Astrocyte (in vitro differentiated cells and primary cell): Measurements from ENCODE around the gene IL4I1. TPM values are rescaled to one million over a fixed set of nuclear protein-coding genes. Genes with fewer than 3 reads are reported as not detected.

Experiments
- DNase-seq: peaks from one replicate; pipeline ENCODE4 v3.0.0-alpha.2; 2010; ENCODE audit warnings: low read depth
- FAIRE-seq: peaks from 2 replicates; lab custom pipeline; 2011; peaks lifted over from hg19 to GRCh38; lab: Jason Lieb, UNC
- H2AFZ ChIP-seq: 2 replicates; pipeline ENCODE4 v1.6.0; 2012; ENCODE audit warnings: low read depth, low read length, inconsistent platforms
- H3K27ac ChIP-seq: 2 replicates; pipeline ENCODE4 v1.5.1; 2011; ENCODE audit warnings: low read depth, low read length, inconsistent platforms
- H3K27me3 ChIP-seq: 2 replicates; pipeline ENCODE4 v1.6.0; 2011; ENCODE audit warnings: low read length, inconsistent platforms; ENCODE audit not compliant: insufficient read depth
- H3K36me3 ChIP-seq: 2 replicates; pipeline ENCODE4 v1.5.1; 2011; ENCODE audit warnings: low read length, inconsistent platforms; ENCODE audit not compliant: insufficient read depth
- H3K4me1 ChIP-seq: 2 replicates; pipeline ENCODE4 v1.5.1; 2011; ENCODE audit warnings: low read length, inconsistent platforms; ENCODE audit not compliant: insufficient read depth
- H3K4me2 ChIP-seq: 2 replicates; pipeline ENCODE4 v1.6.0; 2012; ENCODE audit warnings: low read length, inconsistent platforms
- H3K4me3 ChIP-seq: 2 replicates; pipeline ENCODE4 v1.5.1; 2011; ENCODE audit warnings: low read depth, mild to moderate bottlenecking, low read length, inconsistent platforms; ENCODE audit not compliant: insufficient read depth
- H3K79me2 ChIP-seq: 2 replicates; pipeline ENCODE4 v1.6.0; 2012; ENCODE audit warnings: mild to moderate bottlenecking, low read length, inconsistent platforms; ENCODE audit not compliant: insufficient read depth
- H3K9ac ChIP-seq: 2 replicates; pipeline ENCODE4 v1.6.0; 2012; ENCODE audit warnings: mild to moderate bottlenecking, low read length, inconsistent platforms
- H3K9me3 ChIP-seq: 2 replicates; pipeline ENCODE4 v1.5.1; 2012; ENCODE audit warnings: low read depth, mild to moderate bottlenecking, low read length, inconsistent platforms; ENCODE audit not compliant: insufficient read depth
- H4K20me1 ChIP-seq: 2 replicates; pipeline ENCODE4 v1.6.0; 2012; ENCODE audit warnings: low read length, inconsistent platforms; ENCODE audit not compliant: insufficient read depth
- H3K27ac Mint-ChIP-seq: one replicate; pipeline ENCODE4 v1.8.0; 2021; ENCODE audit warnings: mild to moderate bottlenecking, mixed read lengths; ENCODE audit not compliant: unreplicated experiment
- H3K27me3 Mint-ChIP-seq: one replicate; pipeline ENCODE4 v1.8.0; 2021; ENCODE audit warnings: low read depth, mixed read lengths; ENCODE audit not compliant: unreplicated experiment
- H3K36me3 Mint-ChIP-seq: one replicate; pipeline ENCODE4 v1.8.0; 2021; ENCODE audit warnings: low read depth, mixed read lengths; ENCODE audit not compliant: unreplicated experiment
- H3K4me1 Mint-ChIP-seq: one replicate; pipeline ENCODE4 v1.8.0; 2021; ENCODE audit warnings: low read depth, mixed read lengths; ENCODE audit not compliant: unreplicated experiment
- H3K4me3 Mint-ChIP-seq: one replicate; pipeline ENCODE4 v1.8.0; 2021; ENCODE audit warnings: mild to moderate bottlenecking, moderate library complexity, mixed read lengths; ENCODE audit not compliant: unreplicated experiment
- H3K9me3 Mint-ChIP-seq: one replicate; pipeline ENCODE4 v1.8.0; 2021; ENCODE audit warnings: mild to moderate bottlenecking, mixed read lengths; ENCODE audit not compliant: unreplicated experiment
- EZH2 ChIP-seq: IDR thresholded peaks from 2 replicates; pipeline ENCODE4 v1.6.1; 2012; ENCODE audit warnings: mild to moderate bottlenecking, low read length, inconsistent platforms; ENCODE audit not compliant: insufficient read depth
- total RNA-seq: library from RNA; stranded (reverse); gene quantifications from 2 replicates; pipeline ENCODE4 v1.2.1, GENCODE V29; 2021
- TF ChIP-seq, protein P1 (sequence below): IDR thresholded peaks from 2 replicates; pipeline ENCODE4 v1.5.1; 2011; ENCODE audit warnings: low read depth, mild to moderate bottlenecking, inconsistent platforms, low read length, moderate library complexity; ENCODE audit not compliant: insufficient read depth

IL4I1 gene
- total RNA-seq, 1 donor from 2014 or later: 0.27 TPM

DNA sequence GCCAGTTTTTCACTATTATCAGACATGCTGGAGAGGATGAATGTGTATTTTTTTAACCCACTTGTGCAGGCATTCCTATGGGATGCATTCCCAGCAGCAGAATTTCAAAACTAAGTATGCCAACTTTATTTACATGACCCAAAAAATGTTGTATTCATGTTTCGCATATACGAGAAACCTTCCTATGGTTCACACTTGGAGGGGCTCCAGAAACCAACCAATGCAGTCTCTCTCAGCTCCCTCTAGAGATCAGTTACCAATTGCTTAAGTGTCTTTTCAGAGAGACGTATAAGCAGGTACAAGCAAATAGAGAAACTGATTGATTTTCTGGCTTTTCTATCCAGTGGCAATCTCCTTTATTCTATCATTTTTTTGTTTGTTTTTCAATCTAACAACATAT is 51.3 kb downstream of the IL4I1 start:
- no peaks in the 10 kb centered on the region for H3K9me3 ChIP-seq
- peaks cover 10% of the 10 kb centered on the region for H3K9me3 Mint-ChIP-seq
- H4K20me1 ChIP-seq: peaks cover 16% of the 10 kb centered on the region
- peaks cover 18% of the 10 kb centered on the region for H3K4me1 Mint-ChIP-seq
- no peak for DNase-seq
- peaks cover 19% of the 10 kb centered on the region for H3K36me3 Mint-ChIP-seq
- no peak overlapping the region for H2AFZ ChIP-seq
- no peak for FAIRE-seq
- H3K27ac Mint-ChIP-seq: no peak overlapping the region
- no peaks in the 10 kb centered on the region for H3K36me3 ChIP-seq
- peaks cover 9% of the 10 kb centered on the region for H3K79me2 ChIP-seq
- no peaks in the 10 kb centered on the region for H3K27me3 Mint-ChIP-seq
- no peak for TF ChIP-seq EZH2
- TF ChIP-seq, protein P1, sequence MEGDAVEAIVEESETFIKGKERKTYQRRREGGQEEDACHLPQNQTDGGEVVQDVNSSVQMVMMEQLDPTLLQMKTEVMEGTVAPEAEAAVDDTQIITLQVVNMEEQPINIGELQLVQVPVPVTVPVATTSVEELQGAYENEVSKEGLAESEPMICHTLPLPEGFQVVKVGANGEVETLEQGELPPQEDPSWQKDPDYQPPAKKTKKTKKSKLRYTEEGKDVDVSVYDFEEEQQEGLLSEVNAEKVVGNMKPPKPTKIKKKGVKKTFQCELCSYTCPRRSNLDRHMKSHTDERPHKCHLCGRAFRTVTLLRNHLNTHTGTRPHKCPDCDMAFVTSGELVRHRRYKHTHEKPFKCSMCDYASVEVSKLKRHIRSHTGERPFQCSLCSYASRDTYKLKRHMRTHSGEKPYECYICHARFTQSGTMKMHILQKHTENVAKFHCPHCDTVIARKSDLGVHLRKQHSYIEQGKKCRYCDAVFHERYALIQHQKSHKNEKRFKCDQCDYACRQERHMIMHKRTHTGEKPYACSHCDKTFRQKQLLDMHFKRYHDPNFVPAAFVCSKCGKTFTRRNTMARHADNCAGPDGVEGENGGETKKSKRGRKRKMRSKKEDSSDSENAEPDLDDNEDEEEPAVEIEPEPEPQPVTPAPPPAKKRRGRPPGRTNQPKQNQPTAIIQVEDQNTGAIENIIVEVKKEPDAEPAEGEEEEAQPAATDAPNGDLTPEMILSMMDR: no peak
- peaks cover 11% of the 10 kb centered on the region for H3K4me1 ChIP-seq
- no peak overlapping the region for H3K4me2 ChIP-seq
- H3K4me3 ChIP-seq: no peak overlapping the region
- H3K9ac ChIP-seq: no peak overlapping the region
- no peak overlapping the region for H3K27ac ChIP-seq
- no peak overlapping the region for H3K4me3 Mint-ChIP-seq
- no peaks in the 10 kb centered on the region for H3K27me3 ChIP-seq

DNA sequence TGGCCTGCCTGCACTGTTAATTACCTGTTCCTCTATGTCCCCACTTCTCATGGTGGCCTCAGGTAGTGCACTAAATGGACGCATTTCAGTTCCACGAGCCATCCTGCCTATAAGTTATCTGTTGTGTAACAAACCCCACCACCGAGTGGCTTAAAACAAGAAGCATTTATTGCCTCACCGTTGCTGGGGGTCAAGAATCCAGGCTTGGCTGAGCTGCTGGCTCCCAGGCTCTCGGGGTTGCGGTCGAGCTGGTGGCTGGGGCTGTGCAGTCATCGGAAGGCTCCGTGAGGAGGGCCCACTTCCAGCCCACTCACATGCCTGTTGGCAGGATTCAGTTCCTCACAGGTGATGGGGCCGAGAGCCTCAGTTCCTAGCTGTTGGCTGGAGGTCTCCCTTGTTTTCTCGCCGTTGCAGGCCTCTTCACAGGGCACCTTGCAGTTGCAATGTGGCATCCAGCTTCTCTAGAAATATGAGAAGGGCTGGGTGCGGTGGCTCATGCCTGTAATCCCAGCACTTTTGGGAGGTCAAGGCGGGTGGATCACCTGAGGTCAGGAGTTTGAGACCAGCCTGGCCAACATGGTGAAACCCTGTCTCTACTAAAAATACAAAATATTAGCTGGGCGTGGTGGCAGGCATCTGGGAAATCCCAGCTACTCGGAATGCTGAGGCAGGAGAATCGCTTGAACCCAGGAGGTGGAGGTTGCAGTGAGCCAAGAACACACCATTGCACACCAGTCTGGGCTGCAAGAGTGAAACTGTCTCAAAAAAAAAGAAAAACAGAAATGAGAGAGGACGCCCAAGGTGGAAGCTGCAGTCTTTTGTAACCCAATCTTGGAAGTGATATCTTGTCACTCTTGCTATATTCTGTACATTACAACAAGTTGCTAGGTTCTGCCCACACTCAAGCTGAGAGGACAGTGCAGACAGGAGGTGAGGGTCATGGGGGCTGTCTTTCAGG is 52.3 kb downstream of the IL4I1 start:
- peaks cover 3% of the 10 kb centered on the region for H3K79me2 ChIP-seq
- no peak for DNase-seq
- FAIRE-seq: no peak
- no peaks in the 10 kb centered on the region for H3K27me3 ChIP-seq
- TF ChIP-seq, protein P1: no peak
- TF ChIP-seq EZH2: no peak
- peaks cover 10% of the 10 kb centered on the region for H3K9me3 Mint-ChIP-seq
- no peak overlapping the region for H3K27ac Mint-ChIP-seq
- peaks cover 19% of the 10 kb centered on the region for H3K36me3 Mint-ChIP-seq
- no peaks in the 10 kb centered on the region for H3K27me3 Mint-ChIP-seq
- H3K9ac ChIP-seq: no peak overlapping the region
- H3K4me2 ChIP-seq: no peak overlapping the region
- H3K9me3 ChIP-seq: no peaks in the 10 kb centered on the region
- H2AFZ ChIP-seq: no peak overlapping the region
- H3K36me3 ChIP-seq: peaks cover 4% of the 10 kb centered on the region
- H3K4me3 ChIP-seq: no peak overlapping the region
- H3K4me1 ChIP-seq: peaks cover 11% of the 10 kb centered on the region
- peaks cover 12% of the 10 kb centered on the region for H4K20me1 ChIP-seq
- H3K4me1 Mint-ChIP-seq: peaks cover 15% of the 10 kb centered on the region
- H3K4me3 Mint-ChIP-seq: no peak overlapping the region
- H3K27ac ChIP-seq: no peak overlapping the region

DNA sequence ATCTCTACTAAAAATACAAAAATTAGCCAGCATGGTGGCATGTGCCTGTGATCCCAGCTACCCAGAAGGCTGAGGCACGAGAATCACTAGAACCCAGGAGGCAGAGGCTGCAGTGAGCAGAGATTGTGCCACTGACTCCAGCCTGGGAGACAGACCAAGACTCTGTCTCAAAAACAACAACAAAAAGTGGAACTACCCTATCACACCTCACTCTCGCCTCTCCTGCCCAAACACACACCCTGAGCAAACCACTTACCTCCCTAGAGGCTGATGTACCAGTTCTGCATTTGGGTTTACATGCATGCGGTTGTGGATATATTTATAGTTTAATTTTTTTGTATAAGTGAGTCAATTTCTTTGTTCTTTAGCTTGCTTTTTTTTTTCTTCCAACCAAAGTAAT is 53.4 kb downstream of the IL4I1 start:
- peaks cover 12% of the 10 kb centered on the region for H4K20me1 ChIP-seq
- no peak overlapping the region for H3K9ac ChIP-seq
- H3K79me2 ChIP-seq: no peaks in the 10 kb centered on the region
- Mint-ChIP-seq H3K4me3 (no peak overlapping the region), H3K4me1 (peaks cover 10% of the 10 kb centered on the region), H3K27me3 (no peaks in the 10 kb centered on the region), H3K36me3 (peaks cover 17% of the 10 kb centered on the region), H3K27ac (no peak overlapping the region), H3K9me3 (peaks cover 4% of the 10 kb centered on the region)
- no peaks in the 10 kb centered on the region for H3K27me3 ChIP-seq
- H3K9me3 ChIP-seq: no peaks in the 10 kb centered on the region
- no peak overlapping the region for H2AFZ ChIP-seq
- no peak overlapping the region for H3K4me3 ChIP-seq
- H3K4me1 ChIP-seq: peaks cover 3% of the 10 kb centered on the region
- H3K36me3 ChIP-seq: peaks cover 7% of the 10 kb centered on the region
- FAIRE-seq (no peak), DNase-seq (no peak)
- no peak overlapping the region for H3K27ac ChIP-seq
- H3K4me2 ChIP-seq: no peak overlapping the region
- TF ChIP-seq, protein P1: no peak
- no peak for TF ChIP-seq EZH2
